H9 (cell line): ENCODE data around the gene MEF2C. TPM values are rescaled to one million over a fixed set of nuclear protein-coding genes. Genes with fewer than 3 reads are reported as not detected.

Experiments used
- DNase-seq: peaks from one replicate; pipeline ENCODE4 v3.0.0-alpha.2; 2017
- H2AFZ ChIP-seq: one replicate; pipeline ENCODE4 v1.6.1; 2013; ENCODE audit warnings: mild to moderate bottlenecking, low read length, control low read depth, moderate library complexity
- H2AK5ac ChIP-seq: 2 replicates; pipeline ENCODE4 v1.6.1; 2013; ENCODE audit warnings: low read length, control low read depth, mixed read lengths; ENCODE audit not compliant: insufficient read length
- H2BK120ac ChIP-seq: one replicate; pipeline ENCODE4 v1.6.1; 2013; ENCODE audit warnings: low read depth, mild to moderate bottlenecking, low read length, control low read depth, inconsistent platforms; ENCODE audit not compliant: poor library complexity, severe bottlenecking
- H2BK12ac ChIP-seq: 2 replicates; pipeline ENCODE4 v1.6.1; 2013; ENCODE audit warnings: low read length, control low read depth, mixed read lengths, low read depth; ENCODE audit not compliant: insufficient read length
- H2BK15ac ChIP-seq: 2 replicates; pipeline ENCODE4 v1.6.1; 2013; ENCODE audit warnings: low read depth, low read length, control low read depth
- H2BK20ac ChIP-seq: one replicate; pipeline ENCODE4 v1.6.1; 2013; ENCODE audit warnings: low read depth, mild to moderate bottlenecking, low read length, control low read depth, inconsistent platforms; ENCODE audit not compliant: poor library complexity, severe bottlenecking
- H2BK5ac ChIP-seq: 2 replicates; pipeline ENCODE4 v1.6.1; 2013; ENCODE audit warnings: low read length, control low read depth, mixed read lengths; ENCODE audit not compliant: insufficient read length
- H3K14ac ChIP-seq: 2 replicates; pipeline ENCODE4 v1.6.1; 2013; ENCODE audit warnings: low read length, control low read depth; ENCODE audit not compliant: insufficient read depth
- H3K18ac ChIP-seq: 2 replicates; pipeline ENCODE4 v1.6.1; 2013; ENCODE audit warnings: low read depth, mild to moderate bottlenecking, mixed read lengths, low read length, control low read depth; ENCODE audit not compliant: insufficient read length
- H3K23ac ChIP-seq: 2 replicates; pipeline ENCODE4 v1.6.1; 2013; ENCODE audit warnings: low read length, control low read depth, mixed read lengths, low read depth; ENCODE audit not compliant: insufficient read length
- H3K23me2 ChIP-seq: 2 replicates; pipeline ENCODE4 v1.6.1; 2013; ENCODE audit warnings: low read depth, mild to moderate bottlenecking, mixed read lengths, low read length, control low read depth; ENCODE audit not compliant: insufficient read length, poor library complexity, severe bottlenecking
- H3K27ac ChIP-seq: 2 replicates; pipeline ENCODE4 v1.5.1; 2013; ENCODE audit warnings: low read length, control low read depth, mixed read lengths, low read depth; ENCODE audit not compliant: insufficient read length
- H3K27me3 ChIP-seq: 2 replicates; pipeline ENCODE4 v1.6.1; 2013; ENCODE audit warnings: low read length, control low read depth, inconsistent platforms; ENCODE audit not compliant: insufficient read depth
- H3K4ac ChIP-seq: 2 replicates; pipeline ENCODE4 v1.6.1; 2013; ENCODE audit warnings: low read depth, mild to moderate bottlenecking, control low read depth, inconsistent platforms, low read length, moderate library complexity
- H3K4me1 ChIP-seq: 2 replicates; pipeline ENCODE4 v1.6.1; 2013; ENCODE audit warnings: low read length, control low read depth, inconsistent platforms; ENCODE audit not compliant: insufficient read depth
- H3K4me2 ChIP-seq: 2 replicates; pipeline ENCODE4 v1.6.1; 2013; ENCODE audit warnings: low read length, control low read depth, mixed read lengths; ENCODE audit not compliant: insufficient read length, insufficient read depth
- H3K56ac ChIP-seq: 2 replicates; pipeline ENCODE4 v1.6.1; 2013; ENCODE audit warnings: low read depth, mild to moderate bottlenecking, mixed read lengths, low read length, control low read depth; ENCODE audit not compliant: insufficient read length
- H3K79me1 ChIP-seq: 2 replicates; pipeline ENCODE4 v1.6.1; 2013; ENCODE audit warnings: low read depth, mild to moderate bottlenecking, moderate library complexity, low read length, control low read depth, inconsistent platforms; ENCODE audit not compliant: insufficient read depth, poor library complexity, severe bottlenecking
- H3K79me2 ChIP-seq: 2 replicates; pipeline ENCODE4 v1.6.1; 2013; ENCODE audit warnings: low read length, control low read depth, inconsistent platforms; ENCODE audit not compliant: insufficient read depth
- H3K9ac ChIP-seq: 2 replicates; pipeline ENCODE4 v1.6.1; 2013; ENCODE audit warnings: low read length, control low read depth, mixed read lengths; ENCODE audit not compliant: insufficient read length; ENCODE audit errors: extremely low read depth
- H3K9me3 ChIP-seq: one replicate; pipeline ENCODE4 v1.6.1; 2013; ENCODE audit warnings: low read depth, low read length, inconsistent platforms; ENCODE audit not compliant: control insufficient read depth
- H3T11ph ChIP-seq: one replicate; pipeline ENCODE4 v1.6.1; 2013; ENCODE audit warnings: mild to moderate bottlenecking, low read length, control low read depth, inconsistent platforms
- H4K20me1 ChIP-seq: one replicate; pipeline ENCODE4 v1.6.1; 2013; ENCODE audit not compliant: control insufficient read depth, insufficient read length, insufficient read depth
- H4K5ac ChIP-seq: 2 replicates; pipeline ENCODE4 v1.6.1; 2013; ENCODE audit warnings: low read depth, mild to moderate bottlenecking, mixed read lengths, low read length, control low read depth; ENCODE audit not compliant: insufficient read length
- H4K8ac ChIP-seq: replicated peaks from 2 replicates; pipeline ENCODE4 v1.6.1; 2013; ENCODE audit warnings: low read length, control low read depth, mixed read lengths, low read depth; ENCODE audit not compliant: insufficient read length
- H4K91ac ChIP-seq: 2 replicates; pipeline ENCODE4 v1.6.1; 2013; ENCODE audit warnings: low read depth, mild to moderate bottlenecking, moderate library complexity, mixed read lengths, low read length, control low read depth; ENCODE audit not compliant: insufficient read length
- H3K27ac Mint-ChIP-seq, 3 experiments: 2 replicates in 2 of 3; 3 replicates in 1 of 3; pipeline ENCODE4 v1.8.0; 2020 to 2021; ENCODE audit warnings: mixed read lengths in 3 of 3, mild to moderate bottlenecking in 1 of 3, moderate library complexity in 1 of 3
- H3K27me3 Mint-ChIP-seq: 2 replicates; pipeline ENCODE4 v1.8.0; 2021; ENCODE audit warnings: low read depth, mild to moderate bottlenecking, moderate library complexity, mixed read lengths
- H3K36me3 Mint-ChIP-seq, 3 experiments: 2 replicates in 2 of 3; 3 replicates in 1 of 3; pipeline ENCODE4 v1.8.0; 2020 to 2021; ENCODE audit warnings: low read depth in 3 of 3, mixed read lengths in 3 of 3; ENCODE audit not compliant: insufficient read depth in 1 of 3
- H3K4me1 Mint-ChIP-seq, 2 experiments: 2 replicates each; pipeline ENCODE4 v1.8.0; 2020; ENCODE audit warnings: mixed read lengths in 2 of 2
- H3K4me3 Mint-ChIP-seq, 2 experiments: 2 replicates in 1 of 2; 3 replicates in 1 of 2; pipeline ENCODE4 v1.8.0; 2020 to 2021; ENCODE audit warnings: mild to moderate bottlenecking in 2 of 2, mixed read lengths in 2 of 2, moderate library complexity in 1 of 2
- H3K9me3 Mint-ChIP-seq, 2 experiments: 2 replicates in 1 of 2; 3 replicates in 1 of 2; pipeline ENCODE4 v1.8.0; 2020; ENCODE audit warnings: mild to moderate bottlenecking in 2 of 2, mixed read lengths in 2 of 2, moderate library complexity in 1 of 2
- WGBS: extraction: QIAGEN DNeasy Blood & Tissue Kit; methylation state at CpG from one replicate; pipeline ENCODE4 v1.1.7; 2013; ENCODE audit warnings: missing lambda C conversion rate, low lambda C conversion rate, mixed read lengths; ENCODE audit not compliant: insufficient read length; ENCODE audit errors: extremely low coverage; 5-methylcytosine and 5-hydroxymethylcytosine counted together
- total RNA-seq: library from RNA; stranded (reverse); gene quantifications from 2 replicates; pipeline ENCODE4 v1.2.1, GENCODE V29; 2021
- TF ChIP-seq, protein P1 (sequence below): fragments of 200-600 bp; sonication (generic); conservative IDR thresholded peaks from 3 replicates; pipeline ENCODE4 v1.8.0; 2021; ENCODE audit warnings: antibody characterized with exemption, mild to moderate bottlenecking

The MEF2C gene
- total RNA-seq, 1 experiment from 2014 or later = 0.11 TPM

DNA sequence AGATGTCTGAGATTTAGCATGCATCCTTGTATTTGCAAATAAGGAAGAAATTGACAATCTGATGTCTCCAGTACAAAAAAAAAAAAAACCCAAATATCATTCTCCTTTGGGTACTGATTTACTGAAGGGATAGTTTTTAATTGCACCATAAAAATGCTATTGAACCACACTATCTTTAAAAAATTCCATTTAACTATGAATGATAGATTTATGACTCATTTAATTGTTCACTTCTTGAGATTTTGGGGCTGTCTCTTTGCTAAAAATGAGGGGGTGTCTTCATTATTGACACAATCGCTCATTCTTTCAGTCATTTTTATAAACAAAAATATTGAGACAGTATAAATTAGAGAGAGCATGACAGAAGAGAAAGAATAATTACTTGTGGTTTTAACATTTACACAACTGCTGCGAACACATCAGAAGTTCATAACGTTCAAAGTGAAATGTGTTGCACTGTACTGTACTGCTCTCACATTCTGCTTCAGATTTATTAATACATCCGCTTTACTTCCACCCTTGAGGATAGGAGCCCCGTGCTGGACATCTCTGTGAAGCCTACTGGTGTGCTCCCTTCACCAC is 142.3 kb downstream of the MEF2C start:
- H3K56ac ChIP-seq = no peak overlapping the region
- H2AK5ac ChIP-seq = no peak overlapping the region
- Mint-ChIP-seq H3K4me3 (no peak overlapping the region), H3K27ac (no peak overlapping the region), H3K27me3 (no peaks in the 10 kb centered on the region; the same call in 1 of the 2 replicates), H3K4me1 (peaks cover 3 to 6% of the 10 kb centered on the region in 2 experiments; a peak in 3 of 4 replicates), H3K9me3 (no peaks in the 10 kb centered on the region), H3K36me3 (no peaks in the 10 kb centered on the region)
- H3K79me1 ChIP-seq = no peaks in the 10 kb centered on the region
- H4K8ac ChIP-seq = no peak overlapping the region
- no peak overlapping the region for H3K27ac ChIP-seq
- no peak overlapping the region for H3T11ph ChIP-seq
- no peak overlapping the region for H4K5ac ChIP-seq
- WGBS = no CpG with 5 or more reads among the region's 5 CpGs
- H3K9ac ChIP-seq = no peak overlapping the region
- H3K4me1 ChIP-seq = no peaks in the 10 kb centered on the region
- no peak overlapping the region for H2BK20ac ChIP-seq
- H3K23ac ChIP-seq = no peak overlapping the region
- H3K4ac ChIP-seq = no peak overlapping the region
- no peaks in the 10 kb centered on the region for H4K20me1 ChIP-seq
- no peak overlapping the region for H2BK12ac ChIP-seq
- H4K91ac ChIP-seq = no peak overlapping the region
- H3K23me2 ChIP-seq = no peaks in the 10 kb centered on the region
- H3K9me3 ChIP-seq = no peaks in the 10 kb centered on the region
- no peaks in the 10 kb centered on the region for H3K79me2 ChIP-seq
- H2AFZ ChIP-seq = no peak overlapping the region
- H3K14ac ChIP-seq = no peak overlapping the region
- H3K18ac ChIP-seq = no peak overlapping the region
- DNase-seq = no peak
- no peaks in the 10 kb centered on the region for H3K27me3 ChIP-seq
- H2BK5ac ChIP-seq = no peak overlapping the region
- TF ChIP-seq, protein P1, sequence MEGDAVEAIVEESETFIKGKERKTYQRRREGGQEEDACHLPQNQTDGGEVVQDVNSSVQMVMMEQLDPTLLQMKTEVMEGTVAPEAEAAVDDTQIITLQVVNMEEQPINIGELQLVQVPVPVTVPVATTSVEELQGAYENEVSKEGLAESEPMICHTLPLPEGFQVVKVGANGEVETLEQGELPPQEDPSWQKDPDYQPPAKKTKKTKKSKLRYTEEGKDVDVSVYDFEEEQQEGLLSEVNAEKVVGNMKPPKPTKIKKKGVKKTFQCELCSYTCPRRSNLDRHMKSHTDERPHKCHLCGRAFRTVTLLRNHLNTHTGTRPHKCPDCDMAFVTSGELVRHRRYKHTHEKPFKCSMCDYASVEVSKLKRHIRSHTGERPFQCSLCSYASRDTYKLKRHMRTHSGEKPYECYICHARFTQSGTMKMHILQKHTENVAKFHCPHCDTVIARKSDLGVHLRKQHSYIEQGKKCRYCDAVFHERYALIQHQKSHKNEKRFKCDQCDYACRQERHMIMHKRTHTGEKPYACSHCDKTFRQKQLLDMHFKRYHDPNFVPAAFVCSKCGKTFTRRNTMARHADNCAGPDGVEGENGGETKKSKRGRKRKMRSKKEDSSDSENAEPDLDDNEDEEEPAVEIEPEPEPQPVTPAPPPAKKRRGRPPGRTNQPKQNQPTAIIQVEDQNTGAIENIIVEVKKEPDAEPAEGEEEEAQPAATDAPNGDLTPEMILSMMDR = no peak
- H2BK15ac ChIP-seq = no peak overlapping the region
- no peak overlapping the region for H3K4me2 ChIP-seq
- no peak overlapping the region for H2BK120ac ChIP-seq
